Measurements from ENCODE around the gene INPP4A. TPM values are rescaled to one million over a fixed set of nuclear protein-coding genes. Genes with fewer than 3 reads are reported as not detected.

The INPP4A gene
- total and polyA plus RNA-seq, 9 of the 15 experiments (the other 6 are each of a cell fraction or from before 2014, with no cell fraction given) = 1.8 to 15.7 (median 8.3) TPM

GRCh38 chr2:98608116-98608961, 163.7 kb downstream of the INPP4A start, which contains the start of the genes COA5 and UNC50 (continued):
- TF ChIP-seq ZBTB11 (CRISPR knock-in tag; IDR thresholded peaks at IDR 0.05) (peak; percentile 87 to 97 (median 95); a peak in 5 of 6 replicates), HMBOX1 (IDR thresholded peaks at IDR 0.05) (no peak), CBX2 (IDR thresholded peaks at IDR 0.05; ENCODE audit: insufficient read depth, low read length, poor library complexity, severe bottlenecking) (no peak), IFI16 (CRISPR knock-in tag; IDR thresholded peaks at IDR 0.05) (no peak), YY1 (IDR thresholded peaks at IDR 0.05; ENCODE audit: borderline replicate concordance in 1 of 3, control insufficient read depth in 1 of 3, extremely low read depth in 1 of 3, insufficient read depth in 3 of 3, insufficient read length in 1 of 3, insufficient replicate concordance in 2 of 3, low read depth in 1 of 3, low read length in 2 of 3) (peak in 2 of 3 experiments; percentile 77 to 84), HNRNPH1 (optimal IDR thresholded peaks at IDR 0.05; ENCODE audit: low read depth, low read length) (no peak), ZFP1 (CRISPR knock-in tag; IDR thresholded peaks at IDR 0.05) (no peak), NFE2 (IDR thresholded peaks at IDR 0.05; ENCODE audit: low read depth) (peak; percentile 20; the same call in 1 of the 2 replicates), SAP30 (IDR thresholded peaks at IDR 0.05; ENCODE audit: borderline replicate concordance, insufficient read depth, low read depth, low read length, poor library complexity, severe bottlenecking) (peak; percentile 72), KLF6 (CRISPR knock-in tag; IDR thresholded peaks at IDR 0.05; ENCODE audit: borderline replicate concordance) (0 out of 2 replicates have a peak, but pooled peaks have one; percentile 61), SP1 (CRISPR knock-in tag; IDR thresholded peaks at IDR 0.05) (peak; percentile 65; the same call in 1 of the 2 replicates), ELF1 (tag; IDR thresholded peaks at IDR 0.05) (peak; percentile 85), NFIC (IDR thresholded peaks at IDR 0.05) (peak; percentile 45; the same call in 1 of the 2 replicates), SPI1 (IDR thresholded peaks at IDR 0.05; ENCODE audit: borderline replicate concordance, low read depth, low read length) (peak; percentile 33; the same call in 1 of the 2 replicates), TBP (optimal IDR thresholded peaks at IDR 0.05; ENCODE audit: low read depth, low read length) (peak; percentile 86), CBX8 (IDR thresholded peaks at IDR 0.05; ENCODE audit: borderline replicate concordance, extremely low read depth, low read depth, low read length, poor library complexity, severe bottlenecking) (no peak), TCFL5 (CRISPR knock-in tag; conservative IDR thresholded peaks at IDR 0.05) (no peak), HDAC2 (IDR thresholded peaks at IDR 0.05) (no peak), NKRF (IDR thresholded peaks at IDR 0.05; ENCODE audit: borderline replicate concordance) (peak; percentile 72)
